OCI-LY1 (cell line): Measurements from ENCODE around the gene RABGAP1L.

Experiments
- H2AFZ ChIP-seq: fragments of 200-600 bp; sonication (generic), shearing (Covaris generic); 2 replicates; pipeline ENCODE4 v1.6.0; 2014; ENCODE audit warnings: antibody characterized with exemption, mild to moderate bottlenecking, low read length
- H3F3A ChIP-seq: fragments of 200-600 bp; sonication (generic), shearing (Covaris generic); 2 replicates; pipeline ENCODE4 v1.6.0; 2014; ENCODE audit warnings: mild to moderate bottlenecking, antibody characterized with exemption, low read length, moderate library complexity; ENCODE audit not compliant: insufficient read depth
- H3K27ac ChIP-seq: fragments of 200-600 bp; sonication (generic); 2 replicates; pipeline ENCODE4 v1.5.1; 2014; ENCODE audit warnings: low read length, mixed run types, mild to moderate bottlenecking, low read depth; ENCODE audit not compliant: poor library complexity, severe bottlenecking
- H3K27me3 ChIP-seq: fragments of 200-600 bp; sonication (generic); 2 replicates; pipeline ENCODE4 v1.6.0; 2014; ENCODE audit warnings: antibody characterized with exemption, mild to moderate bottlenecking, low read length, moderate library complexity; ENCODE audit not compliant: insufficient read depth
- H3K36me3 ChIP-seq: fragments of 200-600 bp; sonication (generic); 2 replicates; pipeline ENCODE4 v1.6.1; 2014; ENCODE audit warnings: mild to moderate bottlenecking, antibody characterized with exemption, low read length, moderate library complexity, mixed read lengths; ENCODE audit not compliant: insufficient read depth
- H3K4me1 ChIP-seq: fragments of 200-600 bp; sonication (generic); 2 replicates; pipeline ENCODE4 v1.5.1; 2014; ENCODE audit warnings: mild to moderate bottlenecking, low read length, moderate library complexity; ENCODE audit not compliant: insufficient read depth, severe bottlenecking
- H3K4me2 ChIP-seq: fragments of 200-600 bp; sonication (generic), shearing (Covaris generic); 2 replicates; pipeline ENCODE4 v1.6.1; 2014; ENCODE audit warnings: low read length
- H3K4me3 ChIP-seq: fragments of 200-600 bp; sonication (generic); 2 replicates; pipeline ENCODE4 v1.5.1; 2014; ENCODE audit warnings: low read length, low read depth, mild to moderate bottlenecking, mixed read lengths; ENCODE audit not compliant: poor library complexity, severe bottlenecking
- H3K79me2 ChIP-seq: fragments of 200-600 bp; shearing (Covaris generic); 2 replicates; pipeline ENCODE4 v1.6.1; 2016; ENCODE audit warnings: mixed run types, low read length, mixed read lengths; ENCODE audit not compliant: insufficient read depth
- H3K9ac ChIP-seq: fragments of 200-600 bp; sonication (generic), shearing (Covaris generic); 2 replicates; pipeline ENCODE4 v1.6.1; 2014; ENCODE audit warnings: mild to moderate bottlenecking, low read length, mixed read lengths
- H3K9me2 ChIP-seq: fragments of 200-600 bp; sonication (generic), shearing (Covaris generic); 2 replicates; pipeline ENCODE4 v1.6.1; 2014; ENCODE audit warnings: low read depth, mild to moderate bottlenecking, low read length, mixed read lengths
- H3K9me3 ChIP-seq: fragments of 200-600 bp; shearing (Covaris generic); 2 replicates; pipeline ENCODE4 v1.6.1; 2014; ENCODE audit warnings: low read length, mixed read lengths
- H4K20me1 ChIP-seq: fragments of 200-600 bp; sonication (generic), shearing (Covaris generic); 2 replicates; pipeline ENCODE4 v1.6.0; 2016; ENCODE audit warnings: mild to moderate bottlenecking, low read length; ENCODE audit not compliant: insufficient read depth
- EZH2 ChIP-seq: fragments of 200-600 bp; sonication (generic), shearing (Covaris generic); IDR thresholded peaks from 2 replicates; pipeline ENCODE4 v1.8.0; 2017; ENCODE audit warnings: borderline replicate concordance, mixed run types, mild to moderate bottlenecking, antibody characterized with exemption, low read length, moderate library complexity, mixed read lengths
- TF ChIP-seq, protein P1 (sequence below): fragments of 200-600 bp; sonication (generic), shearing (Covaris generic); IDR thresholded peaks from 2 replicates; pipeline ENCODE4 v1.5.1; 2017; ENCODE audit warnings: mild to moderate bottlenecking, antibody characterized with exemption, low read length, moderate library complexity, mixed read lengths

The RABGAP1L gene

GRCh38 chr1:175024773-175025172 is 865.5 kb downstream of the RABGAP1L start:
- no peaks in the 10 kb centered on the region for H4K20me1 ChIP-seq

DNA sequence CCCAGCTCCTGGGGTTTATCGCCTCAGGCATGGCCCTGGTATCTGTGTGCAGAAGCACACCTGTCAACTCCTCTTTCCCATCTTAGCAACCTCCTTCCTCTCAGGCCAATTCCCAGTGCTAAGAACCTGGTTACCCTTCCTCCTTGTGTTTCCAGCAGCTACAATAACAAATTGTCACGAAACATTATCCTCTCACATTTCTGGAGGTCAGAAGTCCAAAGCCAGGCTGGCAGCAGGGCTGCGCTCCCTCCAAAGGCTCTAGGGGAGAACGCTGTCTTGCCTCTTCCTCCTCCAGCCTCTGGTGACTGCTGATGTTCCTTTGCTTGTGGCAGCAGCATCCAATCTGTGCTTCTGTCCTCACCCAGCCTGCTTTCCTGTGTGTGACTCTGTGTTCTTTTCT is 874.6 kb downstream of the RABGAP1L start:
- no peaks in the 10 kb centered on the region for H3K9me2 ChIP-seq
- no peaks in the 10 kb centered on the region for H3K36me3 ChIP-seq
- TF ChIP-seq EZH2: no peak
- TF ChIP-seq, protein P1, sequence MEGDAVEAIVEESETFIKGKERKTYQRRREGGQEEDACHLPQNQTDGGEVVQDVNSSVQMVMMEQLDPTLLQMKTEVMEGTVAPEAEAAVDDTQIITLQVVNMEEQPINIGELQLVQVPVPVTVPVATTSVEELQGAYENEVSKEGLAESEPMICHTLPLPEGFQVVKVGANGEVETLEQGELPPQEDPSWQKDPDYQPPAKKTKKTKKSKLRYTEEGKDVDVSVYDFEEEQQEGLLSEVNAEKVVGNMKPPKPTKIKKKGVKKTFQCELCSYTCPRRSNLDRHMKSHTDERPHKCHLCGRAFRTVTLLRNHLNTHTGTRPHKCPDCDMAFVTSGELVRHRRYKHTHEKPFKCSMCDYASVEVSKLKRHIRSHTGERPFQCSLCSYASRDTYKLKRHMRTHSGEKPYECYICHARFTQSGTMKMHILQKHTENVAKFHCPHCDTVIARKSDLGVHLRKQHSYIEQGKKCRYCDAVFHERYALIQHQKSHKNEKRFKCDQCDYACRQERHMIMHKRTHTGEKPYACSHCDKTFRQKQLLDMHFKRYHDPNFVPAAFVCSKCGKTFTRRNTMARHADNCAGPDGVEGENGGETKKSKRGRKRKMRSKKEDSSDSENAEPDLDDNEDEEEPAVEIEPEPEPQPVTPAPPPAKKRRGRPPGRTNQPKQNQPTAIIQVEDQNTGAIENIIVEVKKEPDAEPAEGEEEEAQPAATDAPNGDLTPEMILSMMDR: no peak
- H3K4me1 ChIP-seq: peaks cover 8% of the 10 kb centered on the region
- no peaks in the 10 kb centered on the region for H3K9me3 ChIP-seq
- no peak overlapping the region for H3K27ac ChIP-seq
- no peak overlapping the region for H3K4me3 ChIP-seq
- H4K20me1 ChIP-seq: no peaks in the 10 kb centered on the region
- H3K4me2 ChIP-seq: no peak overlapping the region
- H2AFZ ChIP-seq: no peak overlapping the region
- H3K9ac ChIP-seq: no peak overlapping the region
- no peaks in the 10 kb centered on the region for H3K27me3 ChIP-seq
- 0 out of 2 replicates have a peak, but pooled peaks cover 2% of the 10 kb centered on the region for H3F3A ChIP-seq
- H3K79me2 ChIP-seq: no peaks in the 10 kb centered on the region

More at GRCh38 chr1:175024773-175025172, 865.5 kb downstream of the RABGAP1L start:
- no peaks in the 10 kb centered on the region for H3K27me3 ChIP-seq
- no peaks in the 10 kb centered on the region for H3K9me2 ChIP-seq
- H3K36me3 ChIP-seq: no peaks in the 10 kb centered on the region
- no peaks in the 10 kb centered on the region for H3K9me3 ChIP-seq
- no peak overlapping the region for H3K4me2 ChIP-seq
- no peak overlapping the region for H3K27ac ChIP-seq
- H3K79me2 ChIP-seq: peaks cover 25% of the 10 kb centered on the region
- no peak overlapping the region for H3K4me3 ChIP-seq
- no peak overlapping the region for H2AFZ ChIP-seq
- H3K4me1 ChIP-seq: peaks cover 30% of the 10 kb centered on the region
- H3F3A ChIP-seq: 0 out of 2 replicates have a peak, but pooled peaks cover 14% of the 10 kb centered on the region
- H3K9ac ChIP-seq: no peak overlapping the region
- no peak for TF ChIP-seq EZH2
- TF ChIP-seq, protein P1: no peak

GRCh38 chr1:175034775-175035174 is 875.5 kb downstream of the RABGAP1L start:
- Histone ChIP-seq H3K27ac (no peak overlapping the region), H3F3A (no peaks in the 10 kb centered on the region), H4K20me1 (no peaks in the 10 kb centered on the region), H3K79me2 (no peaks in the 10 kb centered on the region), H3K4me3 (no peak overlapping the region), H3K4me1 (no peaks in the 10 kb centered on the region), H3K4me2 (no peak overlapping the region), H3K9me3 (no peaks in the 10 kb centered on the region), H3K27me3 (no peaks in the 10 kb centered on the region), H3K9ac (no peak overlapping the region), H3K36me3 (no peaks in the 10 kb centered on the region), H3K9me2 (no peaks in the 10 kb centered on the region), H2AFZ (no peak overlapping the region)
- TF ChIP-seq, protein P1: no peak
- TF ChIP-seq EZH2: no peak
